ENCODE data around the gene LRRC4C. TPM values are rescaled to one million over a fixed set of nuclear protein-coding genes. Genes with fewer than 3 reads are reported as not detected.

The LRRC4C gene
- total and polyA plus RNA-seq, 10 of the 15 experiments (the other 5 are each of a cell fraction or from before 2014, with no cell fraction given) = 1.5 TPM; not detected in 9

- TF ChIP-seq NFYB (IDR thresholded peaks at IDR 0.05; ENCODE audit: insufficient read depth, low read depth, low read length) = peak; percentile 42; the same call in 1 of the 2 replicates
- TF ChIP-seq SREBF1 (IDR thresholded peaks at IDR 0.05; ENCODE audit: low read length) = no peak
- TF ChIP-seq RAD21 (IDR thresholded peaks at IDR 0.05; ENCODE audit: insufficient read depth, low read depth, low read length) = peak; percentile 73
- TF ChIP-seq RUNX3 (IDR thresholded peaks at IDR 0.05; ENCODE audit: low read length) = no peak
- TF ChIP-seq IKZF1 (conservative IDR thresholded peaks at IDR 0.05) = no peak
- no peak for TF ChIP-seq PAX5 (IDR thresholded peaks at IDR 0.05; ENCODE audit: borderline replicate concordance, low read depth, low read length)
- TF ChIP-seq CHD1 (IDR thresholded peaks at IDR 0.05; ENCODE audit: low read depth, low read length) = no peak
- TF ChIP-seq MLLT1 (IDR thresholded peaks at IDR 0.05) = no peak
- no peak for TF ChIP-seq ZBED1 (IDR thresholded peaks at IDR 0.05; ENCODE audit: borderline replicate concordance)
- no peak for TF ChIP-seq POU2F2 (IDR thresholded peaks at IDR 0.05; ENCODE audit: borderline replicate concordance, low read depth, low read length)
- no peak for TF ChIP-seq RBBP5 (conservative IDR thresholded peaks at IDR 0.05)
- no peak for TF ChIP-seq CHD2 (IDR thresholded peaks at IDR 0.05; ENCODE audit: borderline replicate concordance, low read depth, low read length)
- TF ChIP-seq USF2 (IDR thresholded peaks at IDR 0.05; ENCODE audit: borderline replicate concordance, low read depth, low read length) = no peak
- TF ChIP-seq CBX3 (IDR thresholded peaks at IDR 0.05; ENCODE audit: borderline replicate concordance, low read depth) = no peak
- TF ChIP-seq BCLAF1 (IDR thresholded peaks at IDR 0.05) = no peak
- TF ChIP-seq SUZ12 (IDR thresholded peaks at IDR 0.05; ENCODE audit: unreplicated experiment) = no peak
- no peak for TF ChIP-seq KAT2A (conservative IDR thresholded peaks at IDR 0.05; ENCODE audit: control insufficient read depth, low read depth, low read length)
- TF ChIP-seq CREM (IDR thresholded peaks at IDR 0.05; ENCODE audit: low read depth) = no peak
- 0 out of 2 replicates have a peak, but pooled peaks have one; percentile 36 for TF ChIP-seq NBN (IDR thresholded peaks at IDR 0.05)
- TF ChIP-seq EGR1 (IDR thresholded peaks at IDR 0.05; ENCODE audit: borderline replicate concordance in 1 of 2, low read depth in 2 of 2, low read length in 2 of 2) = no peak
- no peak for TF ChIP-seq SMARCA5 (IDR thresholded peaks at IDR 0.05)
- no peak for TF ChIP-seq CREB1 (IDR thresholded peaks at IDR 0.05; ENCODE audit: low read depth)
- TF ChIP-seq ZBTB40 (IDR thresholded peaks at IDR 0.05; ENCODE audit: borderline replicate concordance) = no peak
Observed at GRCh38 chr11:40293655-40294348, 1165.7 kb downstream of the LRRC4C start (continued).
